GM19238 (cell line): ENCODE results near the gene CSK.

Experiments used
- DNase-seq: peaks from one replicate; pipeline ENCODE4 v3.0.0; 2011; ENCODE audit warnings: low spot score; ENCODE audit not compliant: insufficient read length

Gene CSK

GRCh38 chr15:74787251-74788041 is 5.6 kb downstream of the CSK start:
- DNase-seq = peak; percentile 84

GRCh38 chr15:74788042-74788682 is 6.3 kb downstream of the CSK start:
- no peak for DNase-seq

GRCh38 chr15:74788683-74789151 is 6.8 kb downstream of the CSK start:
- DNase-seq = peak; percentile 69

- DNase-seq = no peak
Measured at GRCh38 chr15:74789171-74789631, 7.3 kb downstream of the CSK start.

- DNase-seq = no peak
Measured at GRCh38 chr15:74789741-74790079, 7.8 kb downstream of the CSK start.

GRCh38 chr15:74790080-74790916 is 8.4 kb downstream of the CSK start:
- DNase-seq = no peak

- no peak for DNase-seq
Measured at GRCh38 chr15:74791007-74791406, 9.1 kb downstream of the CSK start.

- no peak for DNase-seq
Measured at GRCh38 chr15:74791667-74792066, 9.8 kb downstream of the CSK start.

- DNase-seq = no peak
Measured at GRCh38 chr15:74792227-74793016, 10.5 kb downstream of the CSK start.

GRCh38 chr15:74793135-74794028 is 11.5 kb downstream of the CSK start:
- DNase-seq = no peak

- DNase-seq = no peak
Measured at GRCh38 chr15:74794248-74794969, 12.5 kb downstream of the CSK start.

GRCh38 chr15:74794970-74795349 is 13.1 kb downstream of the CSK start:
- DNase-seq = no peak

- no peak for DNase-seq
Measured at GRCh38 chr15:74795966-74796625, 14.2 kb downstream of the CSK start.

- no peak for DNase-seq
Measured at GRCh38 chr15:74798388-74799254, 16.7 kb downstream of the CSK start.

GRCh38 chr15:74799255-74799855 is 17.5 kb downstream of the CSK start:
- no peak for DNase-seq

- peak; percentile 94 for DNase-seq
Measured at GRCh38 chr15:74799856-74800558, 18.1 kb downstream of the CSK start.

- no peak for DNase-seq
Measured at GRCh38 chr15:74800559-74801094, 18.7 kb downstream of the CSK start.
